HepG2 (cell line): ENCODE measurements around the gene GCHFR. TPM values are rescaled to one million over a fixed set of nuclear protein-coding genes. Genes with fewer than 3 reads are reported as not detected.

ENCODE experiments used
- AHDC1 ChIP-seq: sonication (generic); formaldehyde crosslinking; IDR thresholded peaks from 2 replicates; pipeline ENCODE4 v1.5.1; 2020; ENCODE audit warnings: mild to moderate bottlenecking, missing genetic modification reagents, borderline replicate concordance
- ATF7-NPFF ChIP-seq: sonication (generic); formaldehyde crosslinking; IDR thresholded peaks from 2 replicates; pipeline ENCODE4 v1.8.1; 2023; ENCODE audit warnings: mild to moderate bottlenecking, low read depth, missing genetic modification reagents, moderate library complexity
- CREB3 ChIP-seq: sonication (generic); formaldehyde crosslinking; IDR thresholded peaks from 2 replicates; pipeline ENCODE4 v1.5.0; 2020; ENCODE audit warnings: missing genetic modification reagents
- MLX ChIP-seq: IDR thresholded peaks from 2 replicates; pipeline ENCODE4 v1.6.1; 2016
- NFKB2 ChIP-seq: sonication (generic); formaldehyde crosslinking; IDR thresholded peaks from 2 replicates; pipeline ENCODE4 v1.4.0; 2020; ENCODE audit warnings: missing genetic modification reagents, borderline replicate concordance
- PHF8 ChIP-seq: sonication (generic); formaldehyde crosslinking; IDR thresholded peaks from 2 replicates; pipeline ENCODE4 v1.5.0; 2020; ENCODE audit warnings: missing genetic modification reagents
- STAT6 ChIP-seq: sonication (generic); formaldehyde crosslinking; IDR thresholded peaks from 2 replicates; pipeline ENCODE4 v1.4.0; 2020; ENCODE audit warnings: missing genetic modification reagents, mild to moderate bottlenecking, borderline replicate concordance
- THRA ChIP-seq: sonication (generic); formaldehyde crosslinking; IDR thresholded peaks from 2 replicates; pipeline ENCODE4 v1.4.0; 2020; ENCODE audit warnings: missing genetic modification reagents, borderline replicate concordance
- TP53 ChIP-seq: sonication (generic); formaldehyde crosslinking; conservative IDR thresholded peaks from 2 replicates; pipeline ENCODE4 v1.4.0; 2020; ENCODE audit warnings: missing genetic modification reagents
- TRIM24 ChIP-seq: sonication (generic); formaldehyde crosslinking; IDR thresholded peaks from 2 replicates; pipeline ENCODE4 v1.8.0; 2022; ENCODE audit warnings: mild to moderate bottlenecking, missing genetic modification reagents
- ZNF256 ChIP-seq: sonication (generic); formaldehyde crosslinking; conservative IDR thresholded peaks from 2 replicates; pipeline ENCODE4 v1.4.0; 2020; ENCODE audit warnings: missing genetic modification reagents
- ZNF512B ChIP-seq: sonication (generic); formaldehyde crosslinking; IDR thresholded peaks from 2 replicates; pipeline ENCODE4 v1.5.1; 2020; ENCODE audit warnings: missing genetic modification reagents, mild to moderate bottlenecking, borderline replicate concordance
- polyA plus RNA-seq, 8 experiments: library from polyadenylated mRNA; depleted of rRNA in 3 of 8; stranded (reverse) in 7 of 8; unstranded in 1 of 8; fragments of >200 nt; fragmentation: Illumina TruSeq in 4 of 8; extraction: Trizol in 4 of 8; gene quantifications; 2 replicates each; pipeline versions ENCODE4 v1.2.1 to v1.2.3, GENCODE V29; 2011 to 2016; ENCODE audit warnings: low read depth in 4 of 8, missing spikeins in 1 of 8, mixed read lengths in 1 of 8; ENCODE audit not compliant: insufficient read depth in 1 of 8
- total RNA-seq, 5 experiments: library from RNA; depleted of rRNA; stranded (reverse); fragments of >200 nt; fragmentation: Illumina TruSeq; extraction: Trizol; gene quantifications; 2 replicates each; pipeline ENCODE4 v1.2.3, GENCODE V29; 2016; ENCODE audit warnings: low read depth in 1 of 5

GCHFR gene
- total and polyA plus RNA-seq, 2 of the 13 experiments (the other 11 are each of a cell fraction or from before 2014, with no cell fraction given), result 51.5 to 92.4 TPM

GRCh38 chr15:40762919-40763800, 708 bp upstream of the GCHFR start (continued):
- TF ChIP-seq AHDC1 (CRISPR knock-in tag), result no peak
- no peak for TF ChIP-seq TRIM24
- 0 out of 2 replicates have a peak, but pooled peaks have one; percentile 36 for TF ChIP-seq ZNF512B (CRISPR knock-in tag)
- peak; percentile 71 for TF ChIP-seq NFKB2 (CRISPR knock-in tag)
- TF ChIP-seq STAT6, result 0 out of 2 replicates have a peak, but pooled peaks have one; percentile 82
- TF ChIP-seq ZNF256 (CRISPR knock-in tag), result no peak; the same call in 1 of the 2 replicates
- peak; percentile 76 for TF ChIP-seq ATF7-NPFF (CRISPR knock-in tag)
- TF ChIP-seq THRA (CRISPR knock-in tag), result no peak
- no peak for TF ChIP-seq TP53 (CRISPR knock-in tag)
- no peak for TF ChIP-seq MLX
- no peak; the same call in 1 of the 2 replicates for TF ChIP-seq PHF8 (CRISPR knock-in tag)
- peak; percentile 41; the same call in 1 of the 2 replicates for TF ChIP-seq CREB3 (CRISPR knock-in tag)
